Nephron progenitor cell (in vitro differentiated cells): ENCODE measurements around the gene RAMP3.

Source experiments
- DNase-seq: peaks from one replicate; pipeline ENCODE4 v3.0.0; 2021
- H3K27ac Mint-ChIP-seq: 2 replicates; pipeline ENCODE4 v1.8.0; 2021; ENCODE audit warnings: mild to moderate bottlenecking, moderate library complexity, mixed read lengths
- H3K27me3 Mint-ChIP-seq: 2 replicates; pipeline ENCODE4 v1.8.0; 2021; ENCODE audit warnings: mild to moderate bottlenecking, low read depth, mixed read lengths; ENCODE audit not compliant: poor library complexity
- H3K36me3 Mint-ChIP-seq: 2 replicates; pipeline ENCODE4 v1.8.0; 2021; ENCODE audit warnings: low read depth, mixed read lengths
- H3K4me1 Mint-ChIP-seq: 2 replicates; pipeline ENCODE4 v1.8.0; 2021; ENCODE audit warnings: mixed read lengths
- H3K4me3 Mint-ChIP-seq: 2 replicates; pipeline ENCODE4 v1.8.0; 2021; ENCODE audit warnings: mild to moderate bottlenecking, moderate library complexity, mixed read lengths
- H3K9me3 Mint-ChIP-seq: 2 replicates; pipeline ENCODE4 v1.8.0; 2021; ENCODE audit warnings: mild to moderate bottlenecking, moderate library complexity, mixed read lengths
- CTCF ChIP-seq: fragments of 200-600 bp; sonication (generic); IDR thresholded peaks from 2 replicates; pipeline ENCODE4 v1.5.0; 2021; ENCODE audit warnings: antibody characterized with exemption

RAMP3 gene

GRCh38 chr7:45129906-45130305, 27.7 kb upstream of the RAMP3 start:
- Mint-ChIP-seq H3K4me1 (peaks cover 15% of the 10 kb centered on the region), H3K27me3 (peaks cover 10% of the 10 kb centered on the region), H3K9me3 (no peaks in the 10 kb centered on the region), H3K36me3 (no peaks in the 10 kb centered on the region), H3K27ac (no peak overlapping the region), H3K4me3 (no peak overlapping the region)
- no peak for DNase-seq
- TF ChIP-seq CTCF = no peak

- Mint-ChIP-seq H3K9me3 (no peaks in the 10 kb centered on the region), H3K27ac (no peak overlapping the region), H3K36me3 (no peaks in the 10 kb centered on the region), H3K27me3 (peaks cover 14% of the 10 kb centered on the region), H3K4me3 (no peak overlapping the region), H3K4me1 (peaks cover 18% of the 10 kb centered on the region)
- no peak for TF ChIP-seq CTCF
- no peak for DNase-seq
These were observed 26.7 kb upstream of the RAMP3 start for GRCh38 chr7:45130910-45131309.

DNA sequence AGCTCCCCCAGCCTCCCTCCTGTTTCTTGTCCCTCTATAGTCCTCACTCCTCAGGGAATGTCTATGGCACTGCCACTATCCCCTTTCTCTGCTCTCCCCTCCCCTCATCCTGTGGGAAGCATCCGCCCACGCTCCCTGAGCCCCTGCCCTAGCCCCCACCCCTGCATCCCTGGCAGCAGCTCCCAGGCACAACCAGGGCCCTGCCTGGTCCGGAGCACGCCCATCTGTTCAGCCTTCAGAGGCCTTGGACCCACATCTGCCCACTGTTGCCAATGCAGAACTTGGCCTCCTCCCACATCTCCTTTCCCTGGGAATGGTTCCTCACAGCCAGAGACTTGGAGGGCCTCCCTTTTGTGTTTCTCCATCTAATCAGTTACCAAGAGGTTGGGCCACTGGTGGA, 25.7 kb upstream of the RAMP3 start:
- TF ChIP-seq CTCF = no peak
- no peak for DNase-seq
- H3K36me3 Mint-ChIP-seq = no peaks in the 10 kb centered on the region
- H3K27me3 Mint-ChIP-seq = peaks cover 22% of the 10 kb centered on the region
- H3K4me1 Mint-ChIP-seq = peaks cover 14% of the 10 kb centered on the region
- H3K27ac Mint-ChIP-seq = no peak overlapping the region
- no peaks in the 10 kb centered on the region for H3K9me3 Mint-ChIP-seq
- no peak overlapping the region for H3K4me3 Mint-ChIP-seq

DNA sequence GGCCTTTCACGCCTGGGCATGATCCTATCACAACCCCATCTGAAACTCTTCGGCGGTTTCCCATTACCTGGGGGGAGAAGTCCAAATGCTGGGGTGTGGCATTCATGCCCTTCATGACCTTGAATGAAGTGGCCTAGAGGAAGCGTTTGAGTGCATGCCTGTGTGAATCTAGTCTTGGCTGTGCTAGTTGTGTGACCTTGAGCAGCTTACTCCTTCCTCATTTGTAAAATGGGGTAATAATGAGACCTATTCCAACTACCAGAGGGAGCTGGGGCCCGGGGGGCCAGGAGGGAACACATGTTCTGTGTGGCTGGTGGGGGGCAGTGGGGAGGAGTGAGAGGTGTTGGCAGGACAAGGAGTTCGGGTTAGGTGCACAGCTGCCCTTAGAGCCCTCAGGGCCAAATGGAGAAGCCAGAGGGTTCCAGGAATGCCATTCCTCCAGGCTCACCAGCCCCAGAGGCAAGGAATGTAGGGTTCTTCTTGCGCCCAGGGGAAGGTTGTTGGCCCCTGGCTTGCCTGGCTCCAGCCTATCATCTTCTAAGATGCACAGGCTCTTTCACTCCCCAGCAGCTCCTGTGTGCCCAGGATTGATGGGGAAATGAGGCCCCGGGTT, 24.8 kb upstream of the RAMP3 start:
- no peak for DNase-seq
- TF ChIP-seq CTCF = no peak
- no peak overlapping the region for H3K4me3 Mint-ChIP-seq
- H3K27me3 Mint-ChIP-seq = peaks cover 25% of the 10 kb centered on the region
- H3K4me1 Mint-ChIP-seq = peaks cover 14% of the 10 kb centered on the region
- H3K9me3 Mint-ChIP-seq = no peaks in the 10 kb centered on the region
- no peaks in the 10 kb centered on the region for H3K36me3 Mint-ChIP-seq
- H3K27ac Mint-ChIP-seq = no peak overlapping the region

DNA sequence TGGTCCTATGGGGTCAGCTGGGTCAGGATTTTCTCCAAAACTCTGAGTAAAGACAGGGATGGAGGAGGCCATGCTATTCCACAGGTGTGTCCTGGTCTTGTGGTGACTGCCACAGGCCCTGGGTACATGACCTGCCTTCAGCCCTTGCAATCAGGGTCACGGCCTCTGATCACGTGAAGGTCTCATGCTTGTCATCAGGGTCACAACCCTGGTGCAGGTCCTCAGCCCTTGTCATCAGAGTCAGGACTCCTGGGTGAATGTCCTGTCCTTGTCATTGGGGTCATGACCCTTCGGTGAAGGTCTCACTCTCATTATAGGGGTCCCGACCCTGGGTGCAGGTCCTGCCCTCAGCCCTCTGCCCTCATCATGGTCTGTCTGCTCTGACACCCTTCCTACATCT, 24.2 kb upstream of the RAMP3 start:
- Mint-ChIP-seq H3K9me3 (no peaks in the 10 kb centered on the region), H3K27ac (no peak overlapping the region), H3K27me3 (peaks cover 27% of the 10 kb centered on the region), H3K36me3 (no peaks in the 10 kb centered on the region), H3K4me3 (no peak overlapping the region), H3K4me1 (peaks cover 14% of the 10 kb centered on the region)
- no peak for DNase-seq
- TF ChIP-seq CTCF = no peak

- Mint-ChIP-seq H3K27me3 (peaks cover 27% of the 10 kb centered on the region), H3K36me3 (no peaks in the 10 kb centered on the region), H3K9me3 (no peaks in the 10 kb centered on the region), H3K4me1 (peaks cover 14% of the 10 kb centered on the region), H3K4me3 (no peak overlapping the region), H3K27ac (no peak overlapping the region)
- no peak for TF ChIP-seq CTCF
- DNase-seq = no peak
These were observed 23.7 kb upstream of the RAMP3 start for GRCh38 chr7:45133877-45134276.
